H54 (cell line): Measurements from ENCODE around the gene ATP2B1.
A peak's percentile ranks its signal among the peaks of the same experiment; 100 is the strongest.

Experiments used
- DNase-seq: peaks from one replicate; pipeline ENCODE4 v3.0.0; 2011; ENCODE audit warnings: low spot score, mixed read lengths; ENCODE audit not compliant: insufficient read length
- FAIRE-seq: peaks from 3 replicates; lab custom pipeline; 2011; peaks lifted over from hg19 to GRCh38; lab: Jason Lieb, UNC
- POLR2A ChIP-seq: IDR thresholded peaks from 2 replicates; pipeline ENCODE4 v1.6.1; 2011; ENCODE audit warnings: low read depth, mild to moderate bottlenecking, low read length

Gene ATP2B1

DNA sequence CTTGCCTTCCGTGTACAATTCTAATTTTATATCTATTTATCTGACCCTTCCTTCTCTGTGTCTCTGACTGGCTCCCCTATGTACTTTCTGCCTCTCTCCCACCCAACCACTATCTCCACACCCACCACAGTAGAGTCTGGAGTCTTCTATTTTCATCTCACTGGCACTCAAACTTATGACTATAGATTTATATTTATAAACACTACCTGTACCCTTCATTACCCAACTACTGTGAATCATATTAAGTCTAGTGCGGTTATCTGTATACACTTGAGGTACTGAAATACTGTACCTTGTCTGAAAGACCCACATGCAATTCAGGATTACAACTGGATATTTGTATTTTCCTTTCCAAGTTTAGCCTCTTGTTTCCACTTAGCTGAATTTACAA, 36.1 kb downstream of the ATP2B1 start:
- FAIRE-seq (peak; percentile 38), DNase-seq (no peak)
- TF ChIP-seq POLR2A: no peak

DNA sequence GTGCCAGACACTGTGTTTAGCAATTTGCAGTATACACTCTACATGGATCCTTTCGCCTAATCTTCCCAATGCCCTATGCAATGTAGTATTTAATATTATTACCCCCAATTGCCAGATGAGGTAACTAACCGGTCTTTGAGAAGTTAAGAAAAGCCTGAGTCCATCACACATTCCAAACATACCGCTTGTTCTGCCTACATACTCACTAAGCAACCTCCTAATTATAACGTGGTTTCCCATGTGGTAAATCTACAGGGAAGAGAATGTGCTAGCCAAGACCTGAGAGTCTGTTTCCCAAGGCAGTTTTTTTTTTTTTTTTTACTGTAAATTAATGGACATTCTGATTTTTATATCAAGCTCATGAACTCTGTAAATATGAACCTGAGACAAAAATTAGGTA, 37.2 kb downstream of the ATP2B1 start:
- FAIRE-seq: no peak
- TF ChIP-seq POLR2A: no peak
- peak; percentile 1 for DNase-seq

GRCh38 chr12:89669197-89669596, 39.4 kb downstream of the ATP2B1 start:
- no peak for TF ChIP-seq POLR2A
- peak; percentile 15 for FAIRE-seq
- DNase-seq: no peak

GRCh38 chr12:89665556-89665955, 43.1 kb downstream of the ATP2B1 start:
- no peak for TF ChIP-seq POLR2A
- FAIRE-seq (no peak), DNase-seq (no peak)

DNA sequence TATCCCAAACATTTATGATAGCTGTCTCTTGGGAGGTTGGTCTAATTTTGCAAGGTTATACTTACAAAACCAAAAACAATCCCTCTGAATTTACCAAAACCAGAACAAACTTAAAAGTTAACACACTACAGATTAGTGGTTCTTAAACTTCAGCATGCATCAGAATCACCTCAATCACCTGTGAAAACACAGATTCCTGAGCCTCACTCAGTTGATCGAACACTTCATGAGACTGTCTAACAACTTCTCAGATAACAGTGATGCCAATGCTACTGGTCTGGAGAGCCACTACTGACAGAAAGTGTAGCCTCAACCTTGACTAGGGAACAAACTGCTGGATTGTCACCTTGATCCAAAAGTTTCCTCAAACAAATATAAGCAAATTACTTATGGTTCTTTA, 44.2 kb downstream of the ATP2B1 start:
- TF ChIP-seq POLR2A: no peak
- FAIRE-seq: peak; percentile 84

DNA sequence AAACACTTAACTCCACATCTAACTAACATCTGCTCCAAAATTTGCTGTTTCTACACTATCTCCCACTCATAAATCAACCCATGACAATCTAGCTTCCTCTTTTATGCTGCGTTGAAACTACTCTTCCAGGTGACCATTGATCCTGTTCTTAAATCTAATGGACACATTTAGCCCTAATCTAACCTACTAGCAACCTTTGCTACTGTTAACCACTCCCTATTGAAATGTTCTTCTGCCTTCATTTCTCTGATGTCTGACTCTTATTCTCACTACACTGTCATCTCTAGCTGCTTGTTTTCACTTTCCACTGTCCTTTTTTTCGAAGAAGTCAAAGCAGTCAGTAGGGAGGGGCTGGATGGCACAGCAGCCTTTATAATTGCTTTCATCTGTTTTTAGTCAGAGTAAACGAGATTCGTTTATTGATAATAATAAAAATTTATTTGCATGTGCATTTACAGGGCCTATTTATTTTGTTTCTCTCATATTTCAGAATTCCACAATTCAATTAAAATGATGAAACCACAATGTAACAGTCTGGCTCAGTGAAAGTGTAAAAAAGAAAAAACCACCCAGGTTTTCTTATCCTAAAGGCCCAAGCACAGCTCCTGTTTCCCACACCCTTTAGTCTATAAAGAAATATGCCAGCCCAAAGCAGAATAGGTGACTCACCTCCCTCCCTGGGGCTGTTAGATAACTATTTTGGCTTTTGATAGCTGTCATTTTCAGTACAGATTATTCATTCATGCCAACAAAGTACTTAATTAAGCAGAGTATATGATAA, 44.9 kb downstream of the ATP2B1 start:
- FAIRE-seq: peak; percentile 71
- peak; percentile 12 for DNase-seq
- no peak for TF ChIP-seq POLR2A

More for the DNA sequence above, 44.2 kb downstream of the ATP2B1 start:
- no peak for DNase-seq

- TF ChIP-seq POLR2A: no peak
- no peak for DNase-seq
- no peak for FAIRE-seq
Measured at GRCh38 chr12:89662623-89663022, 46.0 kb downstream of the ATP2B1 start.

- no peak for FAIRE-seq
- no peak for TF ChIP-seq POLR2A
Measured at GRCh38 chr12:89661706-89662330, 46.8 kb downstream of the ATP2B1 start.

DNA sequence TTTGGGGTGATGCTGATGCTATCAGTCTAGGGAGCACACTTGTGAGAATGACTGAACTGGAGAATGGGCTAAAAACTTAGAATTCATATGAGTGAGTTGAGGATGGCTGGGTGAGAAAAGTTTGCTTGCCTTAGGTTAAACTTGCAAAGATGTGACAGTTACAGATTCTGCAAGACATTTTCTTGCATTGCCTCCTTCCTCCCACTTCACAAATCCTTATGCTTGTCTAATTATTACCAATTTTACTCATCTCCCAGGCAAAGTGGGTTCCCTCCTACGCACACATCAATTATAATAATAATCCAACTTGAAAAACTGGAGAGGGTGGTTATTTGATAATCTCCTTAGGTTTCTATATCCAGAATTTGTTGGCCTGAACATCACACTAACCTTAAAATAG, 50.9 kb downstream of the ATP2B1 start:
- FAIRE-seq: no peak
- no peak for TF ChIP-seq POLR2A
- DNase-seq: no peak

More at GRCh38 chr12:89661706-89662330, 46.8 kb downstream of the ATP2B1 start:
- DNase-seq: no peak

GRCh38 chr12:89657066-89657465, 51.6 kb downstream of the ATP2B1 start:
- TF ChIP-seq POLR2A: no peak
- no peak for DNase-seq
- no peak for FAIRE-seq

DNA sequence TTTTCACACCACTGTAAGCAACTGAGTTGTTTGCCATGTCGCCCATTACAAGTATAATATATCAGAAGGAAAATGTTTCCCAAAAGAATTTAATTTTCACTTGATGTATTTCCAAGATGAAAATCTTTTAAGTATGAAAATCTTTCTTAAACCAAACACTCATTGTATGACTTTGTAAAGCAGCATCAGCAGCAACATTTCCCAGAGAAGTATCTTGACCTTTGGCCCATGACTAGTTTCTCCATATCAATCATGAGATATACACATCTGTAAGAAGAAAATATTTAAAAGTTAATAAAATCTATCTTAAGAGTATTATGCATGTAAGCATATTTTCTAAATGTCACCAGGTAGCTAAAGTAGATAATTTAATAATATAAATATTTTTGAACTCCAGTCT, 52.8 kb downstream of the ATP2B1 start:
- TF ChIP-seq POLR2A: no peak
- FAIRE-seq (no peak), DNase-seq (no peak)

- DNase-seq (no peak), FAIRE-seq (no peak)
- TF ChIP-seq POLR2A: no peak
Measured at GRCh38 chr12:89651192-89651591, 57.4 kb downstream of the ATP2B1 start.

DNA sequence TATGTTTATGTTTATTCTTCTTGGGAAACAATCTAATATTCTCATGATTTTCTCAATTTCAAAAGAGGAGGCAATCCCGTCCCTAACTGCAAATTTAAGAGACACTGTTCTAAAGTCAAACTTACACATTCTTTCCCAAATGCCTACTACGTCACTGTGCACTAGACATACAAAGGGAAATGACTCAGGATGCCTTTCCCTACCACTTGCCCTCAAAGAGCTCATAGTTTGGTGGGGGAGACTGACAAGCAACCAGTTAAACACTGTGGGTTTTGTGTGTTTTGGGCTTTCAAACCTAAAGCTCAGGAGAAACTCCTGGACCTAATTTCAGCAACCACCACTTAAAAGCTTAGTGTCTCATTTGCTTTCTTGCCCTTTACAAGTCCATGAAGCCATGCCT, 58.4 kb downstream of the ATP2B1 start:
- no peak for DNase-seq
- FAIRE-seq: no peak
- no peak for TF ChIP-seq POLR2A

DNA sequence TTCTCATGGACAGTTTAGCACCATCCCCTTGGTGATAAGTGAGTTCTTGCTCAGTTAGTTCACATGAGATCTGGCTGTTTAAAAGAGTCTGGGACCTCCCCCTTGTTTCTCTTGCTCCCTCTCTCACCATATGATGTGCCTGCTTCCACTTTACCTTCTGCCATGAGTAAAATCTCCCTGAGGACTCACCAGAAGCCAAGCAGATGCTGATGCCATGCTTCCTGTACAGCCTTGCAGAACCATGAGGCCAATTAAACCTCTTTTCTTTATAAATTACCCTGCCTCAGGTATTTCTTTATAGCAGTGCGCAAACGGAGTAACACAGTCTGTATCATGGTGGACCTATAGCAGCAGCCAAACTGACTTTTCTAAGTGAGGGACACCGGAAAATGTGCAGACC, 58.8 kb downstream of the ATP2B1 start:
- no peak for DNase-seq
- no peak for TF ChIP-seq POLR2A
- no peak for FAIRE-seq

DNA sequence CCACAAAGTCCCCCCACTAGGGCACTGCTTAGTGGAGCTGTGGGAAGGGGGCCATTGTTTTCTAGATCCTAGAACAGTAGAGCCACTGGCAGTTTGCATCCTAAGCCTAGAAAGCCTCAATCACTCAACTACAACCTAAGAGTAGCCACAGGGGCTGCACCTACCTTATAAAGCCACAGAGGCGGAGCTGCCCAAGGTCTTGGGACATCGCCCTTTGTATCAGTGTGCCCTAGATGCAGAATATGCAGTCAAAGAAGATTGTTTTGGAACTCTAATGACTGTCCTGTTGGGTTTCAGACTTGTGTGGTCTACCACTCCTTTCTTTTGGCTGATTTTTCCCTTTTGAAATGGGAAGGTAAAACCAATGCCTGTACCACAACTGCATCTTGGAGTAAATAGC, 59.5 kb downstream of the ATP2B1 start:
- FAIRE-seq (no peak), DNase-seq (no peak)
- no peak for TF ChIP-seq POLR2A
